Erythroblast (primary cell): ENCODE measurements around the gene CCDC63.

Source experiments
- GATA1 ChIP-seq: IDR thresholded peaks from 2 replicates; pipeline ENCODE4 v1.6.1; 2011; ENCODE audit warnings: low read depth, mild to moderate bottlenecking, control low read depth, low read length, moderate library complexity
- POLR2A ChIP-seq: IDR thresholded peaks from 2 replicates; pipeline ENCODE4 v1.6.1; 2011; ENCODE audit warnings: mild to moderate bottlenecking, low read length

GRCh38 chr12:110869803-110870202, 23.0 kb downstream of the CCDC63 start:
- no peak for TF ChIP-seq POLR2A
- no peak for TF ChIP-seq GATA1
